HepG2 (cell line): ENCODE measurements around the gene FBF1. TPM values are rescaled to one million over a fixed set of nuclear protein-coding genes. Genes with fewer than 3 reads are reported as not detected.

Source experiments
- AGO2 ChIP-seq: fragments of 200-400 bp; formaldehyde crosslinking; optimal IDR thresholded peaks from 2 replicates; pipeline ENCODE3; 2017; ENCODE audit warnings: mild to moderate bottlenecking, low read depth, low read length, moderate library complexity
- BORCS8-MEF2B ChIP-seq: sonication (generic); formaldehyde crosslinking; IDR thresholded peaks from 2 replicates; pipeline ENCODE4 v1.8.0; 2022; ENCODE audit warnings: mild to moderate bottlenecking, missing genetic modification reagents
- HOXA3 ChIP-seq: sonication (generic); formaldehyde crosslinking; IDR thresholded peaks from 2 replicates; pipeline ENCODE4 v1.5.0; 2020; ENCODE audit warnings: missing genetic modification reagents
- MZF1 ChIP-seq: sonication (generic); formaldehyde crosslinking; IDR thresholded peaks from 2 replicates; pipeline ENCODE4 v1.8.1; 2023; ENCODE audit warnings: mild to moderate bottlenecking, missing genetic modification reagents, borderline replicate concordance
- NCOA5 ChIP-seq: sonication (generic); formaldehyde crosslinking; IDR thresholded peaks from 2 replicates; pipeline ENCODE4 v1.4.0; 2020; ENCODE audit warnings: missing genetic modification reagents
- NFYB ChIP-seq: sonication (generic); formaldehyde crosslinking; IDR thresholded peaks from 2 replicates; pipeline ENCODE4 v1.4.0; 2020; ENCODE audit warnings: missing genetic modification reagents
- NRL ChIP-seq: sonication (generic); formaldehyde crosslinking; IDR thresholded peaks from 2 replicates; pipeline ENCODE4 v1.5.0; 2020; ENCODE audit warnings: missing genetic modification reagents, mild to moderate bottlenecking, moderate library complexity, borderline replicate concordance
- PAX8 ChIP-seq: sonication (generic); formaldehyde crosslinking; IDR thresholded peaks from 2 replicates; pipeline ENCODE4 v1.8.0; 2022; ENCODE audit warnings: mild to moderate bottlenecking, missing genetic modification reagents, borderline replicate concordance
- PRMT3 ChIP-seq: sonication (generic); formaldehyde crosslinking; IDR thresholded peaks from 2 replicates; pipeline ENCODE4 v1.8.1; 2022; ENCODE audit warnings: low read depth, mild to moderate bottlenecking, moderate library complexity, missing genetic modification reagents, borderline replicate concordance
- SMAD3 ChIP-seq: sonication (generic); formaldehyde crosslinking; IDR thresholded peaks from 2 replicates; pipeline ENCODE4 v1.4.0; 2020; ENCODE audit warnings: missing genetic modification reagents
- SSRP1 ChIP-seq: IDR thresholded peaks from 2 replicates; pipeline ENCODE4 v1.6.1; 2016; ENCODE audit warnings: control low read depth
- XRCC5 ChIP-seq: fragments of 200-400 bp; formaldehyde crosslinking; optimal IDR thresholded peaks from 2 replicates; pipeline ENCODE3; 2017; ENCODE audit warnings: mild to moderate bottlenecking, low read length
- ZFYVE20 ChIP-seq: sonication (generic); formaldehyde crosslinking; IDR thresholded peaks from 2 replicates; pipeline ENCODE4 v1.8.0; 2023; ENCODE audit warnings: low read depth, mild to moderate bottlenecking, moderate library complexity, missing genetic modification reagents, borderline replicate concordance
- ZNF121 ChIP-seq: sonication (generic); formaldehyde crosslinking; IDR thresholded peaks from 2 replicates; pipeline ENCODE4 v1.5.0; 2020; ENCODE audit warnings: mild to moderate bottlenecking, missing genetic modification reagents
- ZNF224 ChIP-seq: sonication (generic); formaldehyde crosslinking; IDR thresholded peaks from 2 replicates; pipeline ENCODE4 v1.5.0; 2020; ENCODE audit warnings: mild to moderate bottlenecking, missing genetic modification reagents
- ZNF24 ChIP-seq: fragments of 450-650 bp; IDR thresholded peaks from 2 replicates; pipeline ENCODE4 v1.6.1; 2017; ENCODE audit warnings: antibody characterized with exemption, mild to moderate bottlenecking
- ZNF354B ChIP-seq: sonication (generic); formaldehyde crosslinking; IDR thresholded peaks from 2 replicates; pipeline ENCODE4 v1.8.0; 2022; ENCODE audit warnings: mild to moderate bottlenecking, missing genetic modification reagents
- ZNF652 ChIP-seq: IDR thresholded peaks from 2 replicates; pipeline ENCODE4 v1.6.1; 2016; ENCODE audit warnings: low read depth, borderline replicate concordance
- polyA plus RNA-seq, 8 experiments: library from polyadenylated mRNA; depleted of rRNA in 3 of 8; stranded (reverse) in 7 of 8; unstranded in 1 of 8; fragments of >200 nt; fragmentation: Illumina TruSeq in 4 of 8; extraction: Trizol in 4 of 8; gene quantifications; 2 replicates each; pipeline versions ENCODE4 v1.2.1 to v1.2.3, GENCODE V29; 2011 to 2016; ENCODE audit warnings: low read depth in 4 of 8, missing spikeins in 1 of 8, mixed read lengths in 1 of 8; ENCODE audit not compliant: insufficient read depth in 1 of 8
- total RNA-seq, 5 experiments: library from RNA; depleted of rRNA; stranded (reverse); fragments of >200 nt; fragmentation: Illumina TruSeq; extraction: Trizol; gene quantifications; 2 replicates each; pipeline ENCODE4 v1.2.3, GENCODE V29; 2016; ENCODE audit warnings: low read depth in 1 of 5
- TF ChIP-seq, protein P1 (sequence below): sonication (generic); formaldehyde crosslinking; IDR thresholded peaks from 2 replicates; pipeline ENCODE4 v1.4.0; 2020; ENCODE audit warnings: missing genetic modification reagents
- TF ChIP-seq, protein P2 (sequence below): sonication (generic); formaldehyde crosslinking; IDR thresholded peaks from 2 replicates; pipeline ENCODE4 v1.4.0; 2020; ENCODE audit warnings: mild to moderate bottlenecking, low read depth, missing genetic modification reagents
- TF ChIP-seq, protein P3 (sequence below): sonication (generic); formaldehyde crosslinking; IDR thresholded peaks from 2 replicates; pipeline ENCODE4 v1.8.1; 2023; ENCODE audit warnings: mild to moderate bottlenecking, missing genetic modification reagents
- TF ChIP-seq, protein P4 (sequence below): sonication (generic); formaldehyde crosslinking; IDR thresholded peaks from 2 replicates; pipeline ENCODE4 v1.4.0; 2020; ENCODE audit warnings: mild to moderate bottlenecking, missing genetic modification reagents
- TF ChIP-seq, protein P5 (sequence below): sonication (generic); formaldehyde crosslinking; IDR thresholded peaks from 2 replicates; pipeline ENCODE4 v1.4.0; 2020; ENCODE audit warnings: mild to moderate bottlenecking, missing genetic modification reagents

Gene FBF1
- total and polyA plus RNA-seq, 2 of the 13 experiments (the other 11 are each of a cell fraction or from before 2014, with no cell fraction given) = 2.4 to 8.1 TPM

DNA sequence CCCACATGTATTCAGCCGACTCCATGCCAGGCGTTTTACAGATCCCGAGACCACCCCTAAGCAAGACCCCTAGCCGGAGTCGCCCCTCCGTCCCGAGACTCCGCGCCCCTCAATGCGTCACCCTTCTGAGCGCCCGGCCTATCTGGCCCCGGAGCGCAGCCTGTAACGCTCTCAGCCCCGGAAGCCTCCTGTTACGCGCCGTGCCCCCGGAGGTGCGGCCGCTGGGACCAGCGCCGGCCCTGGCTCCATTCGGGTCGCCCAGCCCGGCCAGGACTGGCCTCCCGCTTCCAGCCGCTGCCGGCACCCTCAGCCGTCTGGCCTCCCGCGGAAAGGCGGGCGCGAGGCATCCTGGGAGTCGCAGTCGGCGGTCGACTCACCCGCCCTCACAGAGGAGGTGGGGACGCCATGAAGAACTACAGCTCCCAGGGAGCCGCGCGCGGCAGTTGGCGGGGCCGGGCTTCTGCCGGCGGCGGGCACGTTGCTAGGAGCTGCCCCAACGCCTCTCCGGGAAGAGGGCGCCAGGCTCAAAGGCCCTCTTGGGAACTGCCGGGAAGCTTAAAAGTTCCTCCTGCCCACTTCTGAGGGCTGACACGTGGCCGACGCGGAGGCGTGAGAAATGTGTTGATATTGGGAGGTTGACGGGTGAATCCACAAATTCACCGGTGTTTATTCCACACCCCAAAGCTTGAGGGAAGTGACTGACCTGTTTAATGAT, at the start of gene FBF1 (continued):
- TF ChIP-seq, protein P1, sequence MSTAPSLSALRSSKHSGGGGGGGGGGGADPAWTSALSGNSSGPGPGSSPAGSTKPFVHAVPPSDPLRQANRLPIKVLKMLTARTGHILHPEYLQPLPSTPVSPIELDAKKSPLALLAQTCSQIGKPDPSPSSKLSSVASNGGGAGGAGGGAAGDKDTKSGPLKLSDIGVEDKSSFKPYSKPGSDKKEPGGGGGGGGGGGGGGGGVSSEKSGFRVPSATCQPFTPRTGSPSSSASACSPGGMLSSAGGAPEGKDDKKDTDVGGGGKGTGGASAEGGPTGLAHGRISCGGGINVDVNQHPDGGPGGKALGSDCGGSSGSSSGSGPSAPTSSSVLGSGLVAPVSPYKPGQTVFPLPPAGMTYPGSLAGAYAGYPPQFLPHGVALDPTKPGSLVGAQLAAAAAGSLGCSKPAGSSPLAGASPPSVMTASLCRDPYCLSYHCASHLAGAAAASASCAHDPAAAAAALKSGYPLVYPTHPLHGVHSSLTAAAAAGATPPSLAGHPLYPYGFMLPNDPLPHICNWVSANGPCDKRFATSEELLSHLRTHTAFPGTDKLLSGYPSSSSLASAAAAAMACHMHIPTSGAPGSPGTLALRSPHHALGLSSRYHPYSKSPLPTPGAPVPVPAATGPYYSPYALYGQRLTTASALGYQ (CRISPR knock-in tag) = peak; percentile 70; the same call in 1 of the 2 replicates
- no peak for TF ChIP-seq ZNF24
- TF ChIP-seq NFYB (CRISPR knock-in tag) = peak; percentile 53; the same call in 1 of the 2 replicates
- TF ChIP-seq XRCC5 = peak; percentile 98
- no peak for TF ChIP-seq MZF1 (CRISPR knock-in tag)
- TF ChIP-seq, protein P2, sequence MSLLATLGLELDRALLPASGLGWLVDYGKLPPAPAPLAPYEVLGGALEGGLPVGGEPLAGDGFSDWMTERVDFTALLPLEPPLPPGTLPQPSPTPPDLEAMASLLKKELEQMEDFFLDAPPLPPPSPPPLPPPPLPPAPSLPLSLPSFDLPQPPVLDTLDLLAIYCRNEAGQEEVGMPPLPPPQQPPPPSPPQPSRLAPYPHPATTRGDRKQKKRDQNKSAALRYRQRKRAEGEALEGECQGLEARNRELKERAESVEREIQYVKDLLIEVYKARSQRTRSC (CRISPR knock-in tag) = no peak
- peak; percentile 29; the same call in 1 of the 2 replicates for TF ChIP-seq ZFYVE20
- peak; percentile 58; the same call in 1 of the 2 replicates for TF ChIP-seq ZNF224 (CRISPR knock-in tag)
- TF ChIP-seq, protein P3, sequence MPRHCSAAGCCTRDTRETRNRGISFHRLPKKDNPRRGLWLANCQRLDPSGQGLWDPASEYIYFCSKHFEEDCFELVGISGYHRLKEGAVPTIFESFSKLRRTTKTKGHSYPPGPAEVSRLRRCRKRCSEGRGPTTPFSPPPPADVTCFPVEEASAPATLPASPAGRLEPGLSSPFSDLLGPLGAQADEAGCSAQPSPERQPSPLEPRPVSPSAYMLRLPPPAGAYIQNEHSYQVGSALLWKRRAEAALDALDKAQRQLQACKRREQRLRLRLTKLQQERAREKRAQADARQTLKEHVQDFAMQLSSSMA = no peak
- peak; percentile 95; the same call in 1 of the 2 replicates for TF ChIP-seq NRL (CRISPR knock-in tag)
- TF ChIP-seq ZNF652 (CRISPR knock-in tag) = peak; percentile 53; the same call in 1 of the 2 replicates
- TF ChIP-seq, protein P4, sequence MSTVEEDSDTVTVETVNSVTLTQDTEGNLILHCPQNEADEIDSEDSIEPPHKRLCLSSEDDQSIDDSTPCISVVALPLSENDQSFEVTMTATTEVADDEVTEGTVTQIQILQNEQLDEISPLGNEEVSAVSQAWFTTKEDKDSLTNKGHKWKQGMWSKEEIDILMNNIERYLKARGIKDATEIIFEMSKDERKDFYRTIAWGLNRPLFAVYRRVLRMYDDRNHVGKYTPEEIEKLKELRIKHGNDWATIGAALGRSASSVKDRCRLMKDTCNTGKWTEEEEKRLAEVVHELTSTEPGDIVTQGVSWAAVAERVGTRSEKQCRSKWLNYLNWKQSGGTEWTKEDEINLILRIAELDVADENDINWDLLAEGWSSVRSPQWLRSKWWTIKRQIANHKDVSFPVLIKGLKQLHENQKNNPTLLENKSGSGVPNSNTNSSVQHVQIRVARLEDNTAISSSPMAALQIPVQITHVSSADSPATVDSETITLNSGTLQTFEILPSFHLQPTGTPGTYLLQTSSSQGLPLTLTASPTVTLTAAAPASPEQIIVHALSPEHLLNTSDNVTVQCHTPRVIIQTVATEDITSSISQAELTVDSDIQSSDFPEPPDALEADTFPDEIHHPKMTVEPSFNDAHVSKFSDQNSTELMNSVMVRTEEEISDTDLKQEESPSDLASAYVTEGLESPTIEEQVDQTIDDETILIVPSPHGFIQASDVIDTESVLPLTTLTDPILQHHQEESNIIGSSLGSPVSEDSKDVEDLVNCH (CRISPR knock-in tag) = 0 out of 2 replicates have a peak, but pooled peaks have one; percentile 56
- no peak; the same call in 1 of the 2 replicates for TF ChIP-seq ZNF121 (CRISPR knock-in tag)
- TF ChIP-seq, protein P5, sequence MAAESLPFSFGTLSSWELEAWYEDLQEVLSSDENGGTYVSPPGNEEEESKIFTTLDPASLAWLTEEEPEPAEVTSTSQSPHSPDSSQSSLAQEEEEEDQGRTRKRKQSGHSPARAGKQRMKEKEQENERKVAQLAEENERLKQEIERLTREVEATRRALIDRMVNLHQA (CRISPR knock-in tag) = no peak; the same call in 1 of the 2 replicates
- TF ChIP-seq SMAD3 (CRISPR knock-in tag) = peak; percentile 91
- TF ChIP-seq NCOA5 (CRISPR knock-in tag) = peak; percentile 90
- TF ChIP-seq SSRP1 (CRISPR knock-in tag) = peak; percentile 93
- peak; percentile 97 for TF ChIP-seq BORCS8-MEF2B (CRISPR knock-in tag)
- TF ChIP-seq HOXA3 (CRISPR knock-in tag) = peak; percentile 83
- TF ChIP-seq PAX8 (CRISPR knock-in tag) = 0 out of 2 replicates have a peak, but pooled peaks have one; percentile 88
- peak; percentile 91 for TF ChIP-seq PRMT3 (CRISPR knock-in tag)
- peak; percentile 100 for TF ChIP-seq AGO2
- no peak for TF ChIP-seq ZNF354B (CRISPR knock-in tag)
